HG02763 (cell line): ENCODE data around the gene MGST2.
"Not testable (repeated sequence)": the region's sequence is repeated elsewhere in the genome, so short reads cannot be mapped to it uniquely, and the experiment has no call there.

Source experiments
- ATAC-seq: cut with Tn5 transposase; IDR thresholded peaks from one replicate; pipeline ENCODE4 v1.9.1; 2021; ENCODE audit warnings: mild to moderate bottlenecking, moderate library complexity; ENCODE audit not compliant: unreplicated experiment

Gene MGST2

DNA sequence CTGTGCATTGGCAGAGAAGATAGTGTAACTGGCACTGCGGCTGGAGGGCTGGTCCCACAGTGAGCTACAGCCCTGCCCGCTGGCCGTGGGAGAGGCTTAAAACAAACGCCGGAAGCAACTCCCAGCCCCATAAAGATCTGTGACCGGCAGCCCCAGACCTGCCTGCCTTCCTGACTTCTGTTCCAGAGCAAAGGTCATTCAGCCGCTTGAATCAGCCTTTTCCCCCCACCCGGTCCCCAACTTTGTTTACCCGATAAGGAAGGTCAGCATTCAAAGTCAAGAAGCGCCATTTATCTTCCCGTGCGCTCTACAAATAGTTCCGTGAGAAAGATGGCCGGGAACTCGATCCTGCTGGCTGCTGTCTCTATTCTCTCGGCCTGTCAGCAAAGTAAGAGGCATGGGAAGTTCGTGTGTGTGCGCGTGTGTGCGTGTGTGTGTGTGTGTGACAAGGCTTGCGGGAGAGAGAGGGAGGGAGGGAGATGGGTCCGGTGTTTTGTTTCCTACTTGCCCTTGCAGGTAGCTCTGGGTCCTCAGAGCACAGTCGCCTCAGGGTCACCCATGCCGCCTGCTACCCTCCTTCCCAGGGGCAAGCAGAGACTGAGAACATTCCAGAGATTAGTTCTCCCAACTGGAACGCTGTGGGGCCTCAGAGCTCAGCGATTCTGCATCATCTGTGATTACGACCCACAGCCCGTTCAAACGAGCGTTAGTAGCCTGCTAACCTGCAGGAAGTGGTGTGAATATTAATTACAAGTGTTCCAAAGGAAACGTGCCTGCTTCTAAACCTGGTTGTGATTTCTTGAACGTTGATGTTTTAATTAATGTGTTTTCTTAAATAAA is at the start of gene MGST2:
Gene MGST2 (plus strand): TSS at position 130 of the 840 bp plus-strand sequence. CDS start 201 bp downstream, at position 331.
- peak; percentile 83 for ATAC-seq

DNA sequence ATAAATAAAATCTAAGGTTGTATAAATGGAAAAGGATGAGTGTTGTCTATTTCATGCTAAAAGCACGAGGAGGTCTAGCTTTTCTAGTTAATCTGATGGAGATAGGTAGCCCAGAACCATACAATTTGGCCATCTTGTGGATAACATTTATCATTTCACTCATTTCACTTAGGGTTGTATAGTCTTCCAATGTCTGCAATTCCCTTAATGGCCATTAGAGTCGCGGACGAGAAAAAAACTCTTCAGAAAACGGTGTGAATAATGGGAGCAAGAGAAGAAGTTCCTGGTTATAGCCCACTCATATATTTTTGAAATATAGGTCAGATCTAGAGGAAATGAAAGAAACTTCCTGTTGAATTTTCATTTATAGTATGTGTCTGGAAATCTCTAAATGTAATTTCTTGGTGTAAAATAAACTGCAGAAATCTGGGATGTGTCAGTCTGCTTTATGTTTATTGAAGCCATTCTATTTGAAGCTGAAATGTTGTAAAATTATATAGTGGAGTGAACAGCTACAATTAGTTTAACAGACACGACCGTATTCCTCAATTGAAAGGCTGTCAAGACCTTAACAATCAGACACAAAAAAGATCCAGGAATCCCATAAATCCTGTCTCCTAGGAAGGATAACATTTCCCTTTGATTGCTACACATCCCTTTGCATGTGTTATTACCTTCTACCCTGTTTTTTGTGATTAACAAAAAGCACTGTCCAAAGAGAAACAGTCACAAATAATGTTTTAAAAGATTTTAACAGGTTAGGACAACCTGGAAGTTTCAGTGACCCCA is 47.7 kb upstream of the MGST2 start:
- no peak for ATAC-seq

DNA sequence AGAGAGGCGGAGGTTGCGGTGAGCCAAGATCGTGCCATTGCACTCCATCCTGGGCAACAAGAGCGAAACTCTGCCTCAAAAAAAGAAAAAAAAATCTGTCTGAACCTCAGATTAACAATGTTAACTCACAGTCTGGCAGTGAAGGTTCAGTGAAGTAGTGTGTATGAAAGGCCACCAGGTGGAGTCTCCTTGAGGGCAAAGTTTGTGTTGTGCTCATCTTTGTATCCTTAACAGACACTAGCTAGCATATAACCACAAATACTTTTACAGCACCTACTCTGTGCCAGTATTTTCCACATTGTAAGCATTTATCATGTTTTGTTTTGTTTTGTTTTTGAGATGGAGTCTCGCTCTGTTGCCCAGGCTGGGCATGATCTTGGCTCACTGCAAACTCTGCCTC is 46.0 kb upstream of the MGST2 start:
- ATAC-seq = no peak

DNA sequence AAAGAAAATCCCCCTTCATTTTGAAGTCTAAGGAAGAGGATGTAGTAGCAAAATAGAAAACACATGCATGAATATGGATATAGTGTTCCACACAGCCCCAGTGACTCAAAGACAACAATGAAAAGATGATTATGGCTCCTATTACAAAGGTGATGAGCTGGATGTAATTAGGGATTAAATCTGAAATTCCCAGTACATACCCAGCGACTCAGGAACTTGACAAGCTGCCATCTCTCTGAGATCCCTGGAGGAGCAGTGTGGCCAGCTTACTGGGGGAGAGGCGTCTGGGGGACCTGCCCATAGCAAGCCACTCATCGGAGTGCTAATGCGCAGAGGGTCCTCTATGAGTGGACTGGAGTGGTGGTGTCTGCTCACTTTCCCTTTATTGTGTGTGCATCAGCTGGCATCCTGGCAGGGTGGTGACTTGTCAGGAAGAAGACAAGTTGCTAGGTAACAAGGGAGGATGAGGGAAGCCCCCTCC is 42.7 kb upstream of the MGST2 start:
- no peak for ATAC-seq

DNA sequence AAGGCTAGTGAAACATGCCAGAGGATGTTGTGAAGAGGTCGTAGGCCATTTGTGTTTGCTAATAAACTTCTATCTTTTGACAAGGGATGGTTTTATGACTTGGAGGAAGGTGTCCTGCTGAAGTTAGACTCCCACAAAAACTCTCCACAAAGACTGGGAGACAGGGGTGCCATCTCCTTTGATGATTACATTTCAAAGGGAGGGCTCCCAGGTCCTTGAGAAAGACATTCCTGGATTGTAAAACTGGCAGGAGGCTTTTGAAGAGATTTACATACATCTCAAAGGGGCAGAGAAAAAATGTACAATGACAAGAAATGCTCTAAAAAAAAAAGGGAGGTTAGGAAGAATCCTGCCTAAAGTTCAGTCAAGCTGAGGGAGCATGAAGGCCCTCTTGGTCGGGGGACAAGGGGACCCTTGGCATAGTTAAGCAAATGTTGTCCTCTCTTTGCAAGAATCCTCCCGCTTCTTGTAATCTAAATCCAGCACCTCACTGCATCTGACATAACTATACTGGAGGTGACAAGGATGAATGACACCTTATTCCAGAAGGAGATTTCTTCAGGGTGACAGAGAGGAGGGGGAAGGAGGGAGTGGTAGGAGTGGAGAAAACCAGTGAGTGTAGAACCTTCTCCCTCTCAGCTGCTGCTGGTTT is 41.1 kb upstream of the MGST2 start:
- ATAC-seq = no peak

DNA sequence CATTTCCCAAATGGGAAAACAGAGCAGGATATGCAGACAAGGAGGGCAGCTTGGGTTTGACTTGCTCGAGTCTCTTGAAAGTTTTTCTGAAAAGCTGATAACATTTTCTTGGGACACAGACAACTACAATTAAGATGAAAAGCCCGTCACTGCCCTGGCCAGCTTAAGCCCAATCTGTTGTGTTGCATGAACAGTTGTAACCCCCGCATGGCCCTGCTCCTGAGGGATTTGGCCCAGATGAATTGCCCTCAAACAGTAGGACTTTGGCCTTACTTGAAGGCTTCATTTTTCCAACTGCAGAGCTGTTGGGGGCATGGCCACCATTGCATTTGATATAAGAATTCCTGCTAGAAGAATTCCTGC is 40.5 kb upstream of the MGST2 start:
- ATAC-seq = no peak

DNA sequence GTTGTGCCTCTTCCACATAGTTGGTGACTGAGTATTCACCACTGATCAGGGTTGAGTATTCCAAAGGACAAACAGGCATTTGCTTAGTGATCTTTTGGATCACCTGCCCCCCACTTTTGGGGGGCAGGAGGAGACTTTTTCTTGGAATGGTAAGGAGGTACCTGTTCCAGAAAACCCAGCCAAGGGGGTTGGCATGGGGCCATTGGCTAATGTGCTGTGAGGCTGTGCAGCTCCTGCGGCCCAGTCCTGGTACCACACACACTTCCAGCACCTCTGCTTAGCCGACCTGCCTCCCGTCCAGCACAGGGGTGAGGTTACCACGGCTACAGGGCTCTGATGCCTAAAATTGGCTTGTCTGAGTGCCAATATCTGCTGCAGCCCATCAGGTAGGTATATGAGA is 40.1 kb upstream of the MGST2 start:
- ATAC-seq = no peak

DNA sequence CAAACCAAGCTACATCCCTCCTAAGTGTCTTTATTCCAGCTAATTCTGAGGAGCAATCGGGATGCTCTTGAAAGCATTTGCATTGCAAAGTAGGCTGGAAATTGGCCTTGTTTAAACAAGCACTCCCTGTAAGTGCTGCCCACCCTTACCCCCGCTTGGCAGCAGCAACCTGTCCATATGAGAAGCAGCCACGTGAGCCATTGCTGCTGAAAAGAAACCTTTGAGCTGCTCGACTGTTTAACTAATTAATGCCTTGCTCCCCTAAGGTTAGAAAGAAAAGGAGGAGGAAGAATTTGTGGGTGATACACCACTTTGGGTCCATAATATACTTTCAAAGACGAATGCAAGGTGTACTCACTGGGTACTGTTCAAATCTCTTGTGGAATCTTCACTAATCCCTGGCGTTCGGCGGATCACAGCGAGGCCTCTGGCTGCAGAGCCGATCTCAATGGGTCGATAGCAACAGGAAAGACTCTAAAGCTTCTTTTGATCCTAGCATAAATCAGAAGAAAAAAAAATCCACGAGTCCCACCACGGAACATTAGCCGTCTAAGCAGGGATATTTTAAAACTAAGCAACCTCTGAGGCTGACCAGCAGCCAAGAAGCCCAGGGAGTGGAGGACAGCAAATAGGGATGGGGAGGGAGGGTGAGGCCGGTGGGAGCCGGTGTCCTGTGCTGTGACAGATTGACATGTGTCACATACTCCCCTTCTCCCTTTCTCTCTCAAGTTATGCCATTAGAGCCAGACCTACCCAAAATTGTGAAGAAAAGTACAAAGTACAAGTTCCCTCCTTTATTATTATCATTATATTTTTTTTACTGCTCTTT is 37.2 kb upstream of the MGST2 start:
- ATAC-seq = no peak

DNA sequence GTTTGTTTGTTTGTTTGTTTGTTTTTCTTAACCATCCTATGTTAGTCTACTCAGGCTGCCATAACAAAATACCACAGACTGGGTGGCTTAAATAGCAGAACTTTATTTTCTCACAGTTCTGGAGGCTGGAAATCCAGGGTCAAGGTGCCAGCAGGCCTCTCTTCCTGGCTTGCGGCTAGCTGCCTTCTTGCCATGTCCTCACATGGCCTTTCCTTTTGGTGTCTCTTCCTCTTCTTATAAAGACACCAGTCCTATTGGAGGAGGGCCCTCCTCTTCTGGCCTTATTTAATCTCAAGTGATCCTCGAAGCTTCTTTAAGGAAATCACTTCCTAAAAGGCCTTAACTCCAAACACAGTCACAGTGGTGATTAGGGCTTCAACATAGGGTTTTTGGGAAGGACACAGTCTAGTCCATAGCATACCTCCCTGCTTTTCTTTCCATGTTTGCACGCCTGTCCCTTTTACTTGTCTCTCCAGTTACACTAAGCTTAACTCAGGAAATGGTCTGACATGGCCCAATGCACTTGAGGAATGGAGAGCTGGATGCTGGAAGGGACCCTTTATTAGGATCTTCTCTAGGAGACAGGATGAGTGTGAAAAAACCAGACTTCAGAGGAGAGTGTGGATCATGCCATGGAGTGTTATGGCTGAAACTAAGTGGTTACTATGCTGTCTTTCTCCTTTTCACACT is 36.0 kb upstream of the MGST2 start:
- ATAC-seq = no peak

DNA sequence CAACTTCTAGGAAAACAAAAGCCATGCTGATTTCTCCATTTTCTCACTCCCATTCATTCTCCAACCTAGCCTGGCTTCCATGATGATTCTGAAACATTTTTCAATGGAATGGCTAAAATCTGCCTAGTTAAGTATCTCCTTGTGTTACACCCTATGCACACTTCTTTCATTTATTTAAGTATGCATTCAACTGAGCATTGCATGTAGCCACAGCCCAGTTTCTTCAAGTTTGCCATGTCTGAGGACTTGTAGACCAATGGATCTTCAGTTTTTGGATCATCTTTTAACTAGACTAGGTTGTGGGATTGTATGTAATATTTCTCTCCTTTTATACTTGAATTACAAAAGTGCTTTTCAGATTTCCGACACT is 35.5 kb upstream of the MGST2 start:
- no peak for ATAC-seq

DNA sequence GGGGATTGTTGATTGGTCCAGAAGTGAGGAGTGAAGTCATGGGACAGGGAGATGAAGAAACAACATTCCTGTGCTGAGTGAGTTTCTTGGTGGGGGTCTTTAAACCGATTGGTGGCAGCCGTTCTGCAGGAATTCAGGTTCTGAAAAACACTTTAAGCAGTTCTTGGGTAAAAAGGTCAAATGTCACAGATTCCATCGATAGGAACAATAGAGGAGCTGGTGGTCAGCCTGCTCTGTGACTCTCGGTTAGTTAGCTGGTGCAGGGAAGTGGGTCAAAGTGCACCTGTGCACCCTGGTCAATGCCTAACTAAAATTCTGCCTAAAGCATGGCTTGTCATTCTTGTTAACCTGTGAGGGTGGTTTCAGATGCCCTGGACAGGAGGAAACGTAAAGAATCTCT is 34.6 kb upstream of the MGST2 start:
- ATAC-seq = no peak

DNA sequence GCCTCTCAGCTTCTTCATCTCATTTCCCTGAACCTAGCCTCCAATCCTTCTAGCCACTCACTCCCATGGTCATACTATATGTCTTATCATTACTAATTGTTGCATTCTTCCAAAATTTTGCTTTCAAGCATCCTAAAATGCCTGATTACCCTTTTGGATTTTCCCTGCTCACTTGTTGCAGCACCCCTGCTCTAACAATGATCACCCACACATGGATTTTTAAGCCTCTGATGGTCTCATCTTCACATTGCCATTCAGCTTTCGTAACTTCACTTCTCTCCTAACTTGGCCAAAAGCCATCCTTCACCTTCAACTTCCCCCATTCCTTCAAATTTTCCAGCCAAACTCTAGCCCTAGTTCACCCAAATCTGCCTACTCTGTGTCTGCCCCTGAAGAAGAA is 33.8 kb upstream of the MGST2 start:
- ATAC-seq = no peak

DNA sequence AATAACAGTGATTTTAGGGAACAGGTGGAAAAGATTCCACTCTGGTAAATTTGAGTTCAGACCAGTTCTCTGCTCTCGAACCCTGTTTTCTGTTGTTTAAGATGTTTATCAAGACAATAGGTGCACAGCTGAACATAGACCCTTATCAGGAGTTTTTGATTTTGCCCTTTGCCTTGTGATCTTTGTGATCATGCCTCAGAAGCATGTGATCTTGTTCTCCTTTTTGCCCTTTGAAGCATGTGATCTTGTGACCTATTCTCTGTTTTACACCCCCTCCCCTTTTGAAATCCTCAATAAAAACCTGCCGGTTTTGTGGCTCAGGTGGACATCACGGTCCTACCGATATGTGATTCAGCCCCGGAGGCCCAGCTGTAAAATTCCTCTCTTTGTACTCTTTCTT is 32.9 kb upstream of the MGST2 start:
- not testable (repeated sequence) for ATAC-seq

DNA sequence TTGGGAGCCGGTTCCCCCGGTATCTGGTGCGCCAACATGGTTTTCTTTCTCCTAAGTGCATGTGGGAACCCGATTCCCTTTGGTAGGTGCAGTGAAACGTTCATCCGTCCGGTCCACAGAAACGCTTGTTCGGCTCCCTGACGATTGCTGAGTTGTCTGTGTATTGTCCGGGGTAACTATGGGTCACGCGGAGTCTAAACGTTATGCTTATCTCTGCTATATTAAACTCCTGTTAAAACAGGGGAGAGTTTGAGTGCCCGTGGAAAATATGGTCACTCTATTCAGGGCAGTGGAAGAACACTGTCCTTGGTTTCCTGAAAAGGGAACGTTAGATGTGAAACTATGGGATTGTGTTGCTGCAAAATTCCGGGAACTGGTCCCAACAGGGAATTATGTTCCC is 32.4 kb upstream of the MGST2 start:
- no peak for ATAC-seq

DNA sequence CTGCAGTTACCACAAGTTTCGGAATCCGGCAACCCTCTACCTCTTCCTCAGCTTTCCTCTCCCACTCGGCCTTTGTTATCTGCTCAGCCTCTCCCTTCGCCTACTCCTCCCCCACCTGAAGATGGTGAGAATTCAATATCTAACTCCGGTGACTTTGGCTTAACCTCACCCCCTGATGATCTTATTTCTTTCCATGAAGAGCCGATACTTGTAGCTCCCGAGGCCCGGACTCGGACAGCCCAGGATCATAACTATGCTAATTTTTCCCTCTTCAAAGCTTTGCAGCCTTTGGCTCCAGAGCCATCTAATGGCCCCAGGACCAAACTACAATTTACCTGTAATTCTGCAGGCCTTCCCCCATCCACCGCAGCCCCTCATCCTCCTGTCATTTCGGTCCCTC is 32.0 kb upstream of the MGST2 start:
- ATAC-seq = no peak

DNA sequence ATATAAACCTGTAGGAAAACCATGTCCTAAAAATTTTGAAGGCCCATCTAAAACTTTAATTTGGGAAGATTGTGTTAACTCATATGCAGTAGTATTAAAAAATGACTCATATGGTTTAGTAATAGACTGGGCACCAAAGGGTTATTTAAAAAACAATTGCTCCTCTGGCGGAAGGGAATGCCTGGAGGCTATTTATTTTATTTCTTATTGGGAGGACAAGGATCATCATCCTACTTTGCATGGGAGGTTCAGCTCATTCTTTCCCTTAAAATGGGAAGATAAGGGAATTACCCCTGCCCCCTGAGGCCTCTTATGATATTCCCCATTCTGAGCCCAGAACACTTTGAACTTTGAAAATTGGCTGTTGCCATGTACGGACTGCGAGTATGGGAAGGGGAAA is 29.7 kb upstream of the MGST2 start:
- ATAC-seq = no peak

DNA sequence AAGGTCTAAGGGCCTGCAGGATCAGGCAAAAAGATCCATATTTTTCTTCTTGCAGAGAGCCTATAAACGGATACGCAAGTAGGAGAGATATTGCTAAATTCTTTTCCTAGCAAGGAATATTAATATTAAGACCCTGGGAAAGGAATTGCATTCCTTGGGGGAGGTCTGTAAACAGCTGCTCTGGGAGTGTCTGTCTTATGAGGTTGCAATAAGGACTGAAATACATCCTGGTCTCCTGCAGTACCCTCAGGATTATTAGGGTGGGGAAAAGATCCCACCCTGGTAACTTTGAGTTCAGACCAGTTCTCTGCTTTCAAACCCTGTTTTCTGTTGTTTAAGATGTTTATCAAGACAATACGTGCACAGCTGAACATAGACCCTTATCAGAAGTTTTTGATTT is 27.3 kb upstream of the MGST2 start:
- not testable (repeated sequence) for ATAC-seq

DNA sequence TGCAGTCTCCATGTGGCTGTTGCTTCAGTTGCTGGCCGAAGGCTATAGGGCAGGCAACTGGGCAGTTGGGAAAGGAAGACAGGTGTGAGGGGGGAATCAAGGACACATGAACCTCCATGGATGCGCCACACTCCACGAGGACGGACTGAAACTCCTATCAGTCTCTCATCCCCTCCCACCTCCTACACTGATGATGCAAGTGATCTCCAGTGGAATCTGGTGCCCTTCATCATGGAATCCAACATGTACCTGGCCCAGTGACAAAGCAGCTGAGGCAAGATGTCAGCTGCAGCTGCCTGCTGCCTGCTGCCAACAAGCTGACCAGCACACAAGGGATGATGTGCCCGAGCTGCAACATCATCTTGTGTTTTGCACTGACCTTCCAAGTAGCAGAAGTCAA is 26.0 kb upstream of the MGST2 start:
- ATAC-seq = no peak

DNA sequence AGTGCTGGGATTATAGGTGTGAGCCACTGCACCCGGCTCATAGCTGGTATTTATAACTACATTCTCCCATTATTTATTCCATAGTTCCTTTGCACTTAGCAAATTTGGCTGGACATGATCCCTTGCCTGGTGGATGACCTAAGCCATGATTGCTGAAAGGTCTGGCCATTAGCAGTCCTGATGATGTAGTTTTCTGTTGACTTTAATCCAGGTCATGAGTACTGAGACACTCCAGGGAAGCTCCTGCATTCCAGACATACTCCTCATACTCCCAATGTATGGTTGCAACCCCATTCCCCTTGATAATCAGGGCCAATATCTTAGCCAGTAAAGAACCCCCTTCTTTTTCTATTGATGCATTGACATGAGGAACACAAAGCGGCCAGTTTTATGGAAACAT is 24.4 kb upstream of the MGST2 start:
- no peak for ATAC-seq

DNA sequence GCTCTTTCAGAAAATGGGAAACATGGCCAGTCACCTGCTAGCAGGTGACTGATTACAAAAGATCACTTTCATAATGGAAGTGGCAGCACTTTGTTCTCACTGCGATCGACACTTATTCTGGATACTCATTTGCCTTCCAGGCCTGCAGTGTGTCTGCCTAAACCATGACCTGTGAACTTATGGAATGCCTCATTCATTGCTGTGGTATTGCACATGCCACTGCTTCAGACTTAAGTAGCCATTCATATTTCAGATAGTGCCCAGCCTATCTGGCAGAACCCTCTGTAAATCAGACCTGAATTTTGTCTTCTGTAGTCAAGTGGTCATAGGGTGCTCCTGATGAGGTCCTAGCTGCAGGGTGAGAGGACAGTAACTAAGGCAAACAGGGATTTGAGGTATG is 23.3 kb upstream of the MGST2 start:
- ATAC-seq = no peak
